ACHN (cell line): ENCODE results near the gene MCEMP1.
A peak's percentile ranks its signal among the peaks of the same experiment; 100 is the strongest.

Experiments
- DNase-seq: peaks from one replicate; pipeline ENCODE4 v3.0.0-alpha.2; 2015
- in situ Hi-C: cut with HindIII; loops from 2 replicates; pipeline ENCODE4 v1.10.0; 2017; ENCODE audit warnings: low sequenced_read_pairs, low pct_ligation_motif_present, low pct_unique_long_range_greater_than_20kb

MCEMP1 gene

GRCh38 chr19:7663706-7664105 lies 13.2 kb upstream of the MCEMP1 start:
- in situ Hi-C loops = no loop called here

GRCh38 chr19:7665076-7665475 lies 11.8 kb upstream of the MCEMP1 start:
- DNase-seq = no peak

More at GRCh38 chr19:7663706-7664105, 13.2 kb upstream of the MCEMP1 start:
- DNase-seq = no peak

GRCh38 chr19:7668842-7669241 lies 8.0 kb upstream of the MCEMP1 start, which contains the start of gene RETN:
Gene RETN (plus strand): TSS chr19:7669049. CDS start chr19:7669327, 278 bp downstream.
- no peak for DNase-seq
- in situ Hi-C loops = no loop called here

More at GRCh38 chr19:7665076-7665475, 11.8 kb upstream of the MCEMP1 start:
- in situ Hi-C loops = no loop called here

GRCh38 chr19:7669641-7670040 lies 7.2 kb upstream of the MCEMP1 start:
- in situ Hi-C loops = no loop called here
- no peak for DNase-seq

- no peak for DNase-seq
- in situ Hi-C loops = no loop called here
Measured at GRCh38 chr19:7670150-7670783, 6.6 kb upstream of the MCEMP1 start.

- in situ Hi-C loops = no loop called here
- DNase-seq = no peak
Measured at GRCh38 chr19:7670790-7671189, 6.1 kb upstream of the MCEMP1 start.

- in situ Hi-C loops = no loop called here
- DNase-seq = no peak
Measured at GRCh38 chr19:7672522-7672921, 4.4 kb upstream of the MCEMP1 start.

- in situ Hi-C loops = no loop called here
- DNase-seq = peak; percentile 20
Measured at GRCh38 chr19:7674010-7675005, 2.6 kb upstream of the MCEMP1 start.

- DNase-seq = no peak
- in situ Hi-C loops = no loop called here
Measured at GRCh38 chr19:7676376-7676775, 514 bp upstream of the MCEMP1 start.

- in situ Hi-C loops = no loop called here
- no peak for DNase-seq
Measured at GRCh38 chr19:7677669-7678311, 900 bp downstream of the MCEMP1 start.

GRCh38 chr19:7678971-7679751 lies 2.3 kb downstream of the MCEMP1 start:
- in situ Hi-C loops = no loop called here
- no peak for DNase-seq

- in situ Hi-C loops = no loop called here
- no peak for DNase-seq
Measured at GRCh38 chr19:7679771-7680605, 3.1 kb downstream of the MCEMP1 start.

- peak; percentile 74 for DNase-seq
- in situ Hi-C loops = no loop called here
Measured at GRCh38 chr19:7680606-7681339, 3.9 kb downstream of the MCEMP1 start, which contains the start of gene TRAPPC5. Gene TRAPPC5 (plus strand): TSS chr19:7680833. CDS start chr19:7682254, 1,421 bp downstream.

- peak; percentile 52 for DNase-seq
- in situ Hi-C loops = no loop called here
Measured at GRCh38 chr19:7681340-7682174, 4.7 kb downstream of the MCEMP1 start.

GRCh38 chr19:7682175-7682855 lies 5.4 kb downstream of the MCEMP1 start:
- in situ Hi-C loops = no loop called here
- DNase-seq = no peak
